GM12892 (cell line): ENCODE data around the gene FAM13A.

Source experiments
- POLR2A ChIP-seq: IDR thresholded peaks from 2 replicates; pipeline ENCODE4 v1.6.1; 2011; ENCODE audit warnings: low read depth, low read length, control low read depth
- TAF1 ChIP-seq: IDR thresholded peaks from 2 replicates; pipeline ENCODE4 v1.6.1; 2011; ENCODE audit warnings: low read depth, mild to moderate bottlenecking, control low read depth, low read length, borderline replicate concordance

- TF ChIP-seq POLR2A (no peak), TAF1 (no peak)
Observed at GRCh38 chr4:88830598-88830997, 226.4 kb downstream of the FAM13A start.
